A673 (cell line): ENCODE results near the gene TAAR5. TPM values are rescaled to one million over a fixed set of nuclear protein-coding genes. Genes with fewer than 3 reads are reported as not detected.

Source experiments
- BruUV-seq: library from RNA; stranded (reverse); fragments of 400-500 nt; replicated peaks from 2 replicates; lab custom pipeline; 2021; lab: Mats Ljungman, UMichigan
- CTCF ChIA-PET: fragments of 300-600 bp; sonication (Branson Sonifier 250); formaldehyde crosslinking; loops from one replicate; lab custom pipeline; 2022; ENCODE audit warnings: antibody characterized with exemption; lab: Charles Lee
- POLR2A ChIA-PET: fragments of 300-600 bp; sonication (Branson Sonifier 250); formaldehyde crosslinking; loops from one replicate; lab custom pipeline; 2022; ENCODE audit warnings: antibody characterized with exemption; ENCODE audit not compliant: low non-redundant PET; lab: Charles Lee
- DNase-seq: peaks from one replicate; pipeline ENCODE4 v3.0.0-alpha.2; 2015; ENCODE audit warnings: low spot score
- H3K27ac ChIP-seq: fragments of 200-600 bp; sonication (generic); 2 replicates; pipeline ENCODE4 v1.5.1; 2016; ENCODE audit warnings: mixed run types, low read depth, mild to moderate bottlenecking, mixed read lengths, antibody characterized with exemption, low read length; ENCODE audit not compliant: poor library complexity, severe bottlenecking
- H3K27me3 ChIP-seq: fragments of 200-600 bp; sonication (generic); replicated peaks from 2 replicates; pipeline ENCODE4 v1.6.1; 2017; ENCODE audit warnings: mixed run types, low read depth, mild to moderate bottlenecking, mixed read lengths, antibody characterized with exemption, low read length; ENCODE audit not compliant: insufficient read depth, poor library complexity
- H3K36me3 ChIP-seq: fragments of 200-600 bp; sonication (generic); 2 replicates; pipeline ENCODE4 v1.6.1; 2016; ENCODE audit warnings: mixed run types, mild to moderate bottlenecking, mixed read lengths, antibody characterized with exemption, low read length; ENCODE audit not compliant: insufficient read depth, poor library complexity, severe bottlenecking
- H3K4me1 ChIP-seq: fragments of 200-600 bp; sonication (generic); 2 replicates; pipeline ENCODE4 v1.6.1; 2017; ENCODE audit warnings: mixed run types, mild to moderate bottlenecking, mixed read lengths, antibody characterized with exemption, low read length; ENCODE audit not compliant: insufficient read depth, poor library complexity, severe bottlenecking
- H3K4me3 ChIP-seq: fragments of 200-600 bp; sonication (generic); 2 replicates; pipeline ENCODE4 v1.5.1; 2016; ENCODE audit warnings: low read depth, mixed run types, mild to moderate bottlenecking, mixed read lengths, low read length; ENCODE audit not compliant: poor library complexity, severe bottlenecking
- H3K9me3 ChIP-seq: fragments of 200-600 bp; sonication (generic); 2 replicates; pipeline ENCODE4 v1.6.1; 2016; ENCODE audit warnings: mixed run types, low read depth, mild to moderate bottlenecking, mixed read lengths, antibody characterized with exemption, low read length; ENCODE audit not compliant: poor library complexity, severe bottlenecking
- CTCF ChIP-seq: fragments of 300-800, 200-600 bp; sonication (generic); conservative IDR thresholded peaks from 2 replicates; pipeline ENCODE4 v1.5.1; 2017; ENCODE audit warnings: low read depth, mild to moderate bottlenecking, antibody characterized with exemption, low read length, moderate library complexity, mixed read lengths
- EZH2 ChIP-seq: fragments of 200-600 bp; sonication (generic); IDR thresholded peaks from 2 replicates; pipeline ENCODE4 v1.6.1; 2017; ENCODE audit warnings: borderline replicate concordance, low read depth, mild to moderate bottlenecking, mixed read lengths, antibody characterized with exemption, low read length; ENCODE audit not compliant: poor library complexity, severe bottlenecking
- intact Hi-C: fragments of 100-400 bp; cut with micrococcal nuclease; formaldehyde crosslinking; loops from one replicate; pipeline ENCODE4 v1.10.0; 2022; ENCODE audit not compliant: unreplicated experiment
- total RNA-seq: library from RNA; stranded (reverse); gene quantifications from 2 replicates; pipeline ENCODE4 v1.2.3, GENCODE V29; 2021

Gene TAAR5
- total RNA-seq, 1 experiment from 2014 or later: not detected

DNA sequence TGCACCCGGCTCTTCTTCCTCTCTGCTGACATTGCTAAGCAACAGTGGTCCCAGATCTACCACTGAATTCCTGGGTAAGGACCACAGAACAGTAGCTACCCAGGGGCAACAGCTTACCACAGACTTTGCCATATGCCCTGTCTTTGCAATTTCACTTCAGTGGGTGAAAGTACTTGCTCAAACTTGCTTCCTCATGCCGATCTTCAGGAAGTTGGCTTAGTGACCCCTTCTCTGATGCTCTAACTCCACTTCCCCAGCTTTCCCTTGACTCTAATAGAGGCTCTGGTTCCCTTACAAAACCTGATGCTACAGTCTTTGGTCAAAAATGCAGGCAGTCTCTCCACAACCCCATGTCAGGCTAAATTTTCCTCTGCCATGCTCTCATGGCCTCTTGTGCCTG is 3.3 kb upstream of the TAAR5 start:
- Histone ChIP-seq H3K9me3 (no peaks in the 10 kb centered on the region), H3K27me3 (peaks cover 53% of the 10 kb centered on the region), H3K36me3 (no peaks in the 10 kb centered on the region), H3K4me3 (no peak overlapping the region), H3K27ac (no peak overlapping the region), H3K4me1 (no peaks in the 10 kb centered on the region)
- BruUV-seq: no TSS peak
- TF ChIP-seq CTCF: no peak
- TF ChIP-seq EZH2: no peak
- CTCF ChIA-PET: no interaction called here
- intact Hi-C loops: no loop called here
- POLR2A ChIA-PET: no interaction called here
- DNase-seq: no peak

DNA sequence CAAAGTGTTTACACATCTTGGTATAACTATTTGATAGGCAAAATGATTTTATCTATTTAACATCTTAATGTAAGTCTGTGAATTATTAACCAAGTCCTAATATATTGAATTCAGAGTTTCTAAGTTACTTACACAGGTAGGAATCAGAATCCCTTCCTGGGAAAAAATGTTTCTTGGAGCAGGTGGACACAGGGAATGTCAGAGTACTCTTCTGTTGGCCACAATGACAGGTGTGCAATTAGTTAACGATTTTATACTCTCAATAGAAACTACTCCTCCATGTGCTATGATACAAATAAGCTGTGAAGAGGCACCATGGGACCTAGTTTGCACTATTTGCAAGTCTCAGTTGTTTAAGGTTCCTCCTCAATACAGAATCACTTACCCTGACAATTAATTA is 821 bp upstream of the TAAR5 start:
- peaks cover 41% of the 10 kb centered on the region for H3K27me3 ChIP-seq
- H3K4me3 ChIP-seq: no peak overlapping the region
- no peak for TF ChIP-seq CTCF
- TF ChIP-seq EZH2: no peak
- no peak for DNase-seq
- BruUV-seq: no TSS peak
- intact Hi-C loops: no loop called here
- H3K4me1 ChIP-seq: no peaks in the 10 kb centered on the region
- H3K27ac ChIP-seq: no peak overlapping the region
- H3K36me3 ChIP-seq: no peaks in the 10 kb centered on the region
- ChIA-PET POLR2A (no interaction called here), CTCF (no interaction called here)
- no peaks in the 10 kb centered on the region for H3K9me3 ChIP-seq

DNA sequence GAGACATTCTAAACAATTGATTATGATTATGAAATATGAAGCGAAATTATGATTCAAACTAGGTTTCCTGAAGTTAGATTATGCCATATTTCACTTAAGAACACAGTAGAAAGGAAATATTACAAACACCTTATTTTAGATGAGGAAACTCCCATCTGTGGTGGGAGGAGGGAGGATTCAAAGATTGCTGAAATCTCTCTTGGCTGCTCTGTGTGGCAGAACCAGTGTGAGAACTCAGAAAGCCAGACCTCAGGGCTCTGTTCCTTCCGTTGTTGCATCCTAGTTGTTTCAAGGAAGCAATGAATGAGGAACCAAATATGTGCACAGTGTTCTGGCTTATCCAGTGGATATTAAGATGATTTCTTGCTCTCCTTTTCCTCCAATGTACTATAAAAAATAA is 2.1 kb downstream of the TAAR5 start:
- DNase-seq: no peak
- Histone ChIP-seq H3K36me3 (no peaks in the 10 kb centered on the region), H3K9me3 (no peaks in the 10 kb centered on the region), H3K4me1 (no peaks in the 10 kb centered on the region), H3K27ac (no peak overlapping the region), H3K27me3 (peaks cover 69% of the 10 kb centered on the region), H3K4me3 (no peak overlapping the region)
- POLR2A ChIA-PET: no interaction called here
- intact Hi-C loops: no loop called here
- TF ChIP-seq CTCF: no peak
- TF ChIP-seq EZH2: no peak
- CTCF ChIA-PET: no interaction called here
- no TSS peak for BruUV-seq
